HG02970 (cell line): ENCODE data around the gene CST7.
A peak's percentile ranks its signal among the peaks of the same experiment; 100 is the strongest.

Source experiments
- ATAC-seq: cut with Tn5 transposase; IDR thresholded peaks from one replicate; pipeline ENCODE4 v1.9.1; 2021; ENCODE audit warnings: mild to moderate bottlenecking, moderate library complexity, moderate number of reproducible peaks; ENCODE audit not compliant: unreplicated experiment, low FRiP score

Gene CST7

GRCh38 chr20:24981790-24982189 lies 32.7 kb downstream of the CST7 start:
- no peak for ATAC-seq

GRCh38 chr20:24983896-24984295 lies 34.8 kb downstream of the CST7 start:
- no peak for ATAC-seq

GRCh38 chr20:24984961-24985640 lies 36.0 kb downstream of the CST7 start:
- ATAC-seq: no peak

- ATAC-seq: no peak
These were observed 36.7 kb downstream of the CST7 start for GRCh38 chr20:24985802-24986201.

- ATAC-seq: no peak
These were observed 37.5 kb downstream of the CST7 start for GRCh38 chr20:24986436-24987015.

DNA sequence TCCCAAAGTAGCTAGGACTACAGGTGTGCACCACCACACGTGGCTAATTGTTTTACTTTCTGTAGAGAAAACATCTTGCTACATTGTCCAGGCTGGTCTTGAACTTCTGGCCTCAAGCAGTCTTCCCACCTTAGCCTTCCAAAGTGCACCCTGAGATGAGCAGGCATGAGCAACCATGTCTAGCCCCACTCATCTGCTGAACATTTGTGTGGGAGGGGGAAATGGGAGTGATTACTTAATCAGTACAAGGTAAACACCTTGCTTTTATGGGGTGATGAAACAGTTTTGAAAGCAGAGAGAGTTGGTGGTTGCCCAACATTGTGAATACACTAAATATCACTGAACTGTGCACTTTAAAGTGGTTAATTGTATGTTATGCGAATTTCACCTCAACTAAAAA lies 38.2 kb downstream of the CST7 start:
- ATAC-seq: no peak

- ATAC-seq: no peak
These were observed 39.1 kb downstream of the CST7 start for GRCh38 chr20:24987873-24988835.

GRCh38 chr20:24989162-24989561 lies 40.1 kb downstream of the CST7 start:
- no peak for ATAC-seq

GRCh38 chr20:24990810-24991252 lies 41.8 kb downstream of the CST7 start:
- no peak for ATAC-seq

GRCh38 chr20:24991897-24992486 lies 42.9 kb downstream of the CST7 start:
- ATAC-seq: peak; percentile 11

DNA sequence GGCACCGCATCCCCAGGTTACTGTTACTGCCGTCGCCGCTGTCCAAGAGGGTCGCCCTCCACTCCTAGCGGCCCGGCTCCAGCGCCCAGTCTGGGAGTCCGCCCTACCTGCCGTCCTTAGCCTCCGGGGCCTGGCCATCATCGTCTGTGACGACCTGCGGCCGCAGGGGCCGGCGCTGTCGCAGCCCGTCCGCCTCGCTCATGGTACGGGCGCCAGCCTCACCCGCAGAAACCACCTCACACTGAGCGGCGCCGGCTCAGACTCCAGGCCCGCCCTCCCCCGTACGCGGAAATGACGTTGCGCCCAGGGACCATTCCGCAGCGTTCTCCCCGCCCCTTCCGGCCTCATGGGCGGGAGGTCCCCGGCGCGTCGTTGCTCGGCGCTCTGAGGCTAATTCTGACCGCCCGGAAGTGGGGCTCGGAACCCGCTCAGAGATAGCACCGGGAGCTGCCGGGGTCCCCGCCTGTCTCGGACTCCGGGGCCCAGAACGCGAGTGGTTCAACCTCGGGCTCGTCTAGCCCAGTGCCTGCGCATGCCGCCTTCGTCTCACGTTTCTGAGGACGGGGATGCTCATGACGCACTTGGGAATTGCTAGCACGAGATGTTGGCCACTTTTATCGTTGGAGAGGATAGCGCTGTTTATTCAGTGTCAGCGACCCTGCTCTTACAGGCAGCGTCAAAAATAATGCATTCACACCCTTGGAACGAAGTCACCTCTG lies 43.6 kb downstream of the CST7 start, which contains the start of gene APMAP:
APMAP (minus strand) TSS at position 265 of the 719 bp plus-strand sequence; CDS start at position 202, 63 bp downstream.
- ATAC-seq: peak; percentile 92

DNA sequence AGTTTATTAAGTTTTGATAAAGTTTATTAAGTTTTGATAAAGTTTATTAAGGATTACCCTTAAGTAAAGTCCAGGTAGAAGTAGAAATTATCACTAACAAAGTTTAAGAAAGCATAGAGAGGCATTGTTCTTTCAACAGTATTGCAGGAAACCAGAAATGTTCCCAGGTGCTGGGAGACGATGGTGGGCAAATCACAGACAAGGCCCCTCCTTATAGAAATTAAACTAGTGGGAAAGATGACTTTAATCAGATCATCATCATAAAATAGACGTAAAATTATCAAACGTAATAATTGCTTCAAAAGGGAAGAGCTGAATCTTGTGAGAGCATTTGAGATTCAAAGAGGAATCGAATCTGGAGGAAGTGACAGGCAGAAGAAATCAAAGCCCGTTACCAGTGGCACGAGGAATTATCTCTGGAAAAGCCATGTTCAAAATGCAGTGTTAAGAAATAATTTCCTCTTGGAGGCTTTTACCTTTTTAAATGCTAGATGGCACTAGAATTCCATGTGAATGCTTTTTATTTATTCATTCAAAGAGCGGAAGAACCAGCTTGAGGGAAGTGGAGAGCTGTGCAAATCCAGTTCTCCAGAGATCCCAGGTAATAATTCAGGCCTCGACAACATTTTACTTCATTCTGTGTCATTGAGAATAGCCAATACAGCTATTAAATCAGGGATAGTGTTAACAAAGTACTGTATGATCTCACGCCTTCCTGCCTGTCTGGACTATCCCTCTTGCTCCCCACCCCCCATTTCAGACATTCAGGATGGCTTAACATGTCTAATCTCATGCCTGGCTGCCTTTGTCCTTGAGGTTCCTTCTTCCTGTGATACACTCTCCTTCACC lies 44.5 kb downstream of the CST7 start:
- no peak for ATAC-seq

GRCh38 chr20:24994186-24994465 lies 45.1 kb downstream of the CST7 start:
- no peak for ATAC-seq

DNA sequence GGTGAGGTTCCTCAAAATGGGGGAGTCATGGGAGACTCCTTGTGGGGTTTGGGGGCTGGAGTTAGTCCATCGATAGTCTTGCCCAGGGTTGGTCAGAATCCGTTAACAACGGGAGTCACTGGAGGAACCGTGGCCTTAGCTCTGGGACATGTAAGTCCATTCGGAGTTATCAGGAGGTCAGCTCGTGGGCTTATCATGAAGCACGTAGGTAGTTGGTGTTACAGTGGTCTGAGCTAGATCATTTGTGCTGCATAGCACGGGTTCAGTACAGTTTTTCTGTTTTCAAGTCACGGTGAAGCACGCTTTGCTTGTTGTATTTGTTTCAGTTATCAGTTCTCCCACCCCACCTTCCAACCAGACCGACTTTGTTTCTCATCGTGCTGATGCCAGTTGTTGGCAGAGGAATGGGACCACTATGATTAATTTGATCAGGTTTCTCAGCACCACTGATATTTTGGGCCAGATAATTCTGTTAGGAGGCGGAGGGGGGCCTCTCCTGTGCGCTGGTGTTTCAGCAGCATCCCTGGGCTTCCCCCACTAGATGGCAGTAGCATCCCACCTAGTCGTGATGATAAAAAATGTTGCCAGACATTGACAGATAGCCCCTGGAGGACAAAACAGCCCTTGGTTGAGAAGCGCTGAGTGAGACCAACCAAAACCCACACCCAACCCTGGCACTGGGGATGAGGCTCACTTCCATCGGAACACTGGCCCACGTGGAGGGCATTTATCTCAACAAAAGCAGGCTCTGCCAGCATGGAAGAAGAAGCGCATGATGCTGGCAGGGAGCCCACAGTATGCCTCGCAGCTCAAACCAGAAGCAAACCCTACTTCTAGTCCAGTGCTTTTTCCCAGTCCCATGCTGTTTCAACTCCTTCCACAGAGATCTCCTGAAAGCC lies 45.6 kb downstream of the CST7 start:
- ATAC-seq: no peak

GRCh38 chr20:24995741-24996448 lies 46.8 kb downstream of the CST7 start:
- no peak for ATAC-seq

- ATAC-seq: no peak
These were observed 47.6 kb downstream of the CST7 start for GRCh38 chr20:24996449-24997377.

DNA sequence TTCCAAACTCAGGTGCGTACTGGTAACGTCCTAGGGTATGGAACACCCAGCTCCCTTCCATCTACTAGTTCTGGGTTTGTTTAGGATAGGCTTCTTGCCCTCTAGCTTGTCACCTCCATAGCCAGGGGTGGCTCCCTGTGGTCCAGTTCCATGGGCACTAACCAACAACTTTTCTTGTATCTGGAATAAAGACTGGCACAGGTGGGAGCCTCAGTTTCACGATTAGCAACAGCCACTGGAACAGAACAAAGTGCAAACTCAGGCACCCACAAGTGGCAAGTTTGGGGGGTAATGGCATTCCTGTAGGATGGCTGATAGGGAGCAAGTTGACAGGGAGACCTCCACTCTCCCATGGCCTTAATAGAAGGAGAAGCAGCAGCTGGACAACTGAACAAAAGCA lies 49.1 kb downstream of the CST7 start:
- no peak for ATAC-seq
